GM12892 (cell line): Measurements from ENCODE around the gene RTL10.

Experiments used
- POLR2A ChIP-seq: IDR thresholded peaks from 2 replicates; pipeline ENCODE4 v1.6.1; 2011; ENCODE audit warnings: low read depth, low read length, control low read depth
- POLR2AphosphoS5 ChIP-seq: IDR thresholded peaks from 2 replicates; pipeline ENCODE4 v1.6.1; 2011; ENCODE audit warnings: low read depth, low read length, control low read depth

- TF ChIP-seq POLR2AphosphoS5 (no peak), POLR2A (no peak)
Observed at GRCh38 chr22:19889951-19890350, 35.3 kb upstream of the RTL10 start.
